HL-60 (cell line): Measurements from ENCODE around the gene SLBP.

Experiments
- DNase-seq, 2 experiments: peaks; one replicate each; pipeline ENCODE4 v3.0.0-alpha.2; 2010 to 2020; ENCODE audit warnings: low read depth in 1 of 2, low spot score in 1 of 2
- H3K27ac ChIP-seq: fragments of 250-450 bp; sonication (Bioruptor Pico); replicated peaks from 2 replicates; pipeline ENCODE4 v1.5.1; 2020; ENCODE audit warnings: mild to moderate bottlenecking, moderate library complexity
- H3K27me3 ChIP-seq: fragments of 250-450 bp; sonication (Bioruptor Pico); 2 replicates; pipeline ENCODE4 v1.5.1; 2021; ENCODE audit warnings: mild to moderate bottlenecking, moderate library complexity; ENCODE audit not compliant: insufficient read depth, poor library complexity, severe bottlenecking
- H3K4me3 ChIP-seq: replicated peaks from 2 replicates; pipeline ENCODE4 v1.5.1; 2011; ENCODE audit warnings: mild to moderate bottlenecking, control low read depth, low read length; ENCODE audit not compliant: insufficient read depth
- CTCF ChIP-seq: IDR thresholded peaks from one replicate; pipeline ENCODE4 v1.5.1; 2011; ENCODE audit warnings: low read length, control low read depth, inconsistent platforms; ENCODE audit not compliant: insufficient read depth
- GABPA ChIP-seq: IDR thresholded peaks from 2 replicates; pipeline ENCODE4 v1.6.1; 2012; ENCODE audit warnings: low read depth
- POLR2AphosphoS5 ChIP-seq: IDR thresholded peaks from 2 replicates; pipeline ENCODE4 v1.6.1; 2012; ENCODE audit warnings: low read depth
- SPI1 ChIP-seq: IDR thresholded peaks from 2 replicates; pipeline ENCODE4 v1.6.1; 2012; ENCODE audit warnings: low read depth, mild to moderate bottlenecking, borderline replicate concordance
- TF ChIP-seq, protein P1 (sequence below): IDR thresholded peaks from 2 replicates; pipeline ENCODE4 v1.6.1; 2012; ENCODE audit warnings: low read depth; ENCODE audit not compliant: insufficient replicate concordance

Gene SLBP

GRCh38 chr4:1656132-1656531 lies 56.0 kb downstream of the SLBP start:
- H3K27me3 ChIP-seq: no peaks in the 10 kb centered on the region
- H3K4me3 ChIP-seq: no peak overlapping the region
- no peak overlapping the region for H3K27ac ChIP-seq
- no peak for DNase-seq
- TF ChIP-seq GABPA (no peak), POLR2AphosphoS5 (no peak), SPI1 (no peak), CTCF (no peak)
- TF ChIP-seq, protein P1, sequence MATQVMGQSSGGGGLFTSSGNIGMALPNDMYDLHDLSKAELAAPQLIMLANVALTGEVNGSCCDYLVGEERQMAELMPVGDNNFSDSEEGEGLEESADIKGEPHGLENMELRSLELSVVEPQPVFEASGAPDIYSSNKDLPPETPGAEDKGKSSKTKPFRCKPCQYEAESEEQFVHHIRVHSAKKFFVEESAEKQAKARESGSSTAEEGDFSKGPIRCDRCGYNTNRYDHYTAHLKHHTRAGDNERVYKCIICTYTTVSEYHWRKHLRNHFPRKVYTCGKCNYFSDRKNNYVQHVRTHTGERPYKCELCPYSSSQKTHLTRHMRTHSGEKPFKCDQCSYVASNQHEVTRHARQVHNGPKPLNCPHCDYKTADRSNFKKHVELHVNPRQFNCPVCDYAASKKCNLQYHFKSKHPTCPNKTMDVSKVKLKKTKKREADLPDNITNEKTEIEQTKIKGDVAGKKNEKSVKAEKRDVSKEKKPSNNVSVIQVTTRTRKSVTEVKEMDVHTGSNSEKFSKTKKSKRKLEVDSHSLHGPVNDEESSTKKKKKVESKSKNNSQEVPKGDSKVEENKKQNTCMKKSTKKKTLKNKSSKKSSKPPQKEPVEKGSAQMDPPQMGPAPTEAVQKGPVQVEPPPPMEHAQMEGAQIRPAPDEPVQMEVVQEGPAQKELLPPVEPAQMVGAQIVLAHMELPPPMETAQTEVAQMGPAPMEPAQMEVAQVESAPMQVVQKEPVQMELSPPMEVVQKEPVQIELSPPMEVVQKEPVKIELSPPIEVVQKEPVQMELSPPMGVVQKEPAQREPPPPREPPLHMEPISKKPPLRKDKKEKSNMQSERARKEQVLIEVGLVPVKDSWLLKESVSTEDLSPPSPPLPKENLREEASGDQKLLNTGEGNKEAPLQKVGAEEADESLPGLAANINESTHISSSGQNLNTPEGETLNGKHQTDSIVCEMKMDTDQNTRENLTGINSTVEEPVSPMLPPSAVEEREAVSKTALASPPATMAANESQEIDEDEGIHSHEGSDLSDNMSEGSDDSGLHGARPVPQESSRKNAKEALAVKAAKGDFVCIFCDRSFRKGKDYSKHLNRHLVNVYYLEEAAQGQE: no peak

DNA sequence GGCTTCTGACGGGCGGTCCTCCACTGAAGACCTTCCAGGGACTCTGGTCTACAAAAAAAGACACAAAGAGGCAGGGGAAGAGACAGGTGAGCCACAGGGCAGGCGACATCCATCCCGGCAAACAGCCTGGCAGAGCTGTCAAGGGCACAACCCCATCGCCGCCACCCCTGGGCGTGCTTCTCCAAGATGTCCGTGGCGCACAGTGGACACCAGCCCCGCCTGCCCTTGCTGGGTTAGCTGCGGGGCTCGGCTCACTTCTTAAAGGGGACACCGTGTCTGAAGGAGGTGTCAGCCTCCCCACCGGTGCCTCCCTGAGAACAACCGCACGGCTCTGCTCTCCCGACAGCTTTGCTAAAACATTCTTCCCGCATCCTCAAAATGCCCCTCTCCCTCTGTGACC lies 56.4 kb downstream of the SLBP start:
- TF ChIP-seq CTCF: no peak
- TF ChIP-seq, protein P1: no peak
- TF ChIP-seq GABPA: no peak
- no peak for TF ChIP-seq POLR2AphosphoS5
- no peak for TF ChIP-seq SPI1
- H3K27me3 ChIP-seq: no peaks in the 10 kb centered on the region
- no peak overlapping the region for H3K4me3 ChIP-seq

DNA sequence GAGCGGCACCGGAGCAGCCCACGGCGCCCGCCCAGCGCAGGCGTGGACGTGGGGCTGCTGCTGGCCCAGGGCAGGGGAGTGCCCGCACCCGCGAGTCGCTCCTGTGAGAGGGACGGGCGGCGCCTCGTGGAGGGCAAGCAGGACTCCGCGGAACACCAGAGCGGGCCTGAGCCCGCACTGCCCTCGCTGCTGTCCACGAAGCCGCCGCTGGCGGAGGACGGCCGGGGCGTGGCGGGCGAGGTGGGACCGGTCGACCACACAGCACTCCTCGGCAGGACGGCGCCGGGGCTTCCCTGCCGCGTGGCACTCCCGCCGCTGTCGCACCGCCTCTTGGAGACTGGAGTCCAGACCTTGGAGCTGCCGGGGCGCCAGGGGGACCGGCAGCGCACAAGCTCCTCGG lies 57.0 kb downstream of the SLBP start:
- TF ChIP-seq POLR2AphosphoS5: no peak
- Histone ChIP-seq H3K27ac (no peak overlapping the region), H3K4me3 (no peak overlapping the region), H3K27me3 (no peaks in the 10 kb centered on the region)
- DNase-seq: no peak

More for the DNA sequence above, 56.4 kb downstream of the SLBP start:
- DNase-seq: no peak
- no peak overlapping the region for H3K27ac ChIP-seq

DNA sequence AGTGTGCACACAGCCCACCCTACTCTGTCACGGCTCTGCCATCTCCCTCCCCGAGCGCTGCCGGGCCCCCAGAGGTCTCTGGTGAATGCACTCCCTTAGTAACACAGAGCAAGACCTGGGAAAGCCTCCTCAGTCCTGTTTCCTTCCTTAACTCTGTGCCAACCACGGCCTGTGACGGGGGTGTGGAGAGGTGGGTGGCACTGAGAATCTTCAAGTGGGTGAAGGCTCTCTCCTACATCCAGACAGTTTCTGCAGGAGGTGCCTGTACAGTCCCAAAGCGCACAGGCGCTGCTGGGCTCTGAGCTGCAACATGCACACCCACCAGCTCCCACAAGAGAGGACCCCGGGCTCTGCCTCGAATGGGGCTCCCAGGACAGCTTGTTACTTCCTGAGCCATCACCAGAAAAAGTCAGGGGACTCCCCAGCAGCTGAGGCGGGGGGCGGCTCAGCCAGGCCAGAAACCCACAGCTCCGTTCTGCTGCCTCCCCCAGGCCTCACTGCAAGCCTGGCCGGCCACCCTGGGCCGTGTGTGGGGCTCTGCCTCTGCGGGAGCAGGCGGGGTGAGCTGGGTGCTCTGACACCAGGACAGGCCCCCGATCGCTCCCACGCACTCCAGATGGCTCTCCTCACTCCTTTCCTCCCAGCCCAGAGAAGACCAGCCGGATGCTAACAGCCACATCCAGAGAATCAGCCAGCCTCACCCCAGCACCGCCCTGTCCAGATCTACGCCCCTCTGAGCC lies 57.7 kb downstream of the SLBP start:
- Histone ChIP-seq H3K27ac (no peak overlapping the region), H3K4me3 (no peak overlapping the region), H3K27me3 (no peaks in the 10 kb centered on the region)
- no peak for DNase-seq
- TF ChIP-seq GABPA (no peak), POLR2AphosphoS5 (no peak), CTCF (no peak), SPI1 (no peak)
- TF ChIP-seq, protein P1: no peak
